MCF 10A (cell line): ENCODE results near the gene RCL1. TPM values are rescaled to one million over a fixed set of nuclear protein-coding genes. Genes with fewer than 3 reads are reported as not detected.

Source experiments
- Bru-seq: library from RNA; stranded (reverse); fragments of 400-500 nt; gene quantifications from one replicate; lab custom pipeline; 2021; lab: Mats Ljungman, UMichigan
- BruChase-seq, 2 experiments: library from RNA; stranded (reverse); fragments of 400-500 nt; gene quantifications; one replicate each; lab custom pipeline; 2021; lab: Mats Ljungman, UMichigan
- BruUV-seq: library from RNA; stranded (reverse); fragments of 400-500 nt; replicated peaks from 2 replicates; lab custom pipeline; 2021; lab: Mats Ljungman, UMichigan
- CTCF ChIA-PET: fragments of 300-600 bp; sonication (Branson Sonifier 250); formaldehyde crosslinking; extraction: SDS; loops from one replicate; lab custom pipeline; 2021; ENCODE audit warnings: antibody characterized with exemption, inconsistent platforms; lab: Yijun Ruan, JAX
- POLR2A ChIA-PET: fragments of 300-600, 350-650 bp; sonication (Branson Sonifier 250); formaldehyde crosslinking; extraction: SDS; loops from one replicate; lab custom pipeline; 2020; ENCODE audit warnings: antibody characterized with exemption, inconsistent platforms; lab: Yijun Ruan, JAX
- DNase-seq: peaks from one replicate; pipeline ENCODE4 v3.0.0-alpha.2; 2018; ENCODE audit not compliant: unreplicated experiment
- H3K27ac Mint-ChIP-seq: one replicate; pipeline ENCODE4 v1.8.0; 2022; ENCODE audit warnings: mild to moderate bottlenecking, low read depth, mixed read lengths; ENCODE audit not compliant: unreplicated experiment
- H3K27me3 Mint-ChIP-seq: one replicate; pipeline ENCODE4 v1.8.0; 2022; ENCODE audit warnings: mixed read lengths; ENCODE audit not compliant: insufficient read depth, unreplicated experiment
- H3K36me3 Mint-ChIP-seq: one replicate; pipeline ENCODE4 v1.8.0; 2022; ENCODE audit warnings: mild to moderate bottlenecking, moderate library complexity, mixed read lengths; ENCODE audit not compliant: insufficient read depth, unreplicated experiment
- H3K4me1 Mint-ChIP-seq: one replicate; pipeline ENCODE4 v1.8.0; 2022; ENCODE audit warnings: mixed read lengths; ENCODE audit not compliant: insufficient read depth, unreplicated experiment
- H3K4me3 Mint-ChIP-seq: one replicate; pipeline ENCODE4 v1.8.0; 2022; ENCODE audit warnings: mild to moderate bottlenecking, moderate library complexity, mixed read lengths; ENCODE audit not compliant: unreplicated experiment
- H3K9me3 Mint-ChIP-seq: one replicate; pipeline ENCODE4 v1.8.0; 2022; ENCODE audit warnings: mixed read lengths; ENCODE audit not compliant: unreplicated experiment
- intact Hi-C: fragments of 100-400 bp; cut with micrococcal nuclease; formaldehyde crosslinking; loops from 2 replicates; pipeline ENCODE4 v1.14.1; 2022
- long read RNA-seq: library from polyadenylated mRNA; stranded (forward); transcript quantifications from one replicate; pipeline ENCODE4 v2.0.0, GENCODE V29; 2022
- total RNA-seq: library from RNA; stranded (reverse); gene quantifications from 2 replicates; pipeline ENCODE4 v1.2.3, GENCODE V29; 2022
- TF ChIP-seq, protein P1 (sequence below): fragments of 200-600 bp; IDR thresholded peaks from one replicate; pipeline ENCODE4 v1.8.0; 2022; ENCODE audit warnings: antibody characterized with exemption, mild to moderate bottlenecking; ENCODE audit not compliant: unreplicated experiment

RCL1 gene, protein sequence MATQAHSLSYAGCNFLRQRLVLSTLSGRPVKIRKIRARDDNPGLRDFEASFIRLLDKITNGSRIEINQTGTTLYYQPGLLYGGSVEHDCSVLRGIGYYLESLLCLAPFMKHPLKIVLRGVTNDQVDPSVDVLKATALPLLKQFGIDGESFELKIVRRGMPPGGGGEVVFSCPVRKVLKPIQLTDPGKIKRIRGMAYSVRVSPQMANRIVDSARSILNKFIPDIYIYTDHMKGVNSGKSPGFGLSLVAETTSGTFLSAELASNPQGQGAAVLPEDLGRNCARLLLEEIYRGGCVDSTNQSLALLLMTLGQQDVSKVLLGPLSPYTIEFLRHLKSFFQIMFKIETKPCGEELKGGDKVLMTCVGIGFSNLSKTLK
- 20.2 and 27.8 TPM in 2 replicates for total RNA-seq
- Bru-seq, nascent RNA, result percentile 80 among the genes with signal in this experiment
- BruChase-seq, experiment 1, labeled RNA remaining after a 6-hour chase, result percentile 60 among the genes with signal in this experiment
- percentile 63 among the genes with signal in this experiment for BruChase-seq, experiment 2, labeled RNA remaining after a 2-hour chase
- long read RNA-seq, transcript RCL1-204 (9 exons, 2,134 nt), result major isoform, 37 of 43 reads
- long read RNA-seq, partial matches to known transcripts, result 1 of 43 reads
- long read RNA-seq, other reads (novel, unspliced or antisense), result 4 of 43 reads

DNA sequence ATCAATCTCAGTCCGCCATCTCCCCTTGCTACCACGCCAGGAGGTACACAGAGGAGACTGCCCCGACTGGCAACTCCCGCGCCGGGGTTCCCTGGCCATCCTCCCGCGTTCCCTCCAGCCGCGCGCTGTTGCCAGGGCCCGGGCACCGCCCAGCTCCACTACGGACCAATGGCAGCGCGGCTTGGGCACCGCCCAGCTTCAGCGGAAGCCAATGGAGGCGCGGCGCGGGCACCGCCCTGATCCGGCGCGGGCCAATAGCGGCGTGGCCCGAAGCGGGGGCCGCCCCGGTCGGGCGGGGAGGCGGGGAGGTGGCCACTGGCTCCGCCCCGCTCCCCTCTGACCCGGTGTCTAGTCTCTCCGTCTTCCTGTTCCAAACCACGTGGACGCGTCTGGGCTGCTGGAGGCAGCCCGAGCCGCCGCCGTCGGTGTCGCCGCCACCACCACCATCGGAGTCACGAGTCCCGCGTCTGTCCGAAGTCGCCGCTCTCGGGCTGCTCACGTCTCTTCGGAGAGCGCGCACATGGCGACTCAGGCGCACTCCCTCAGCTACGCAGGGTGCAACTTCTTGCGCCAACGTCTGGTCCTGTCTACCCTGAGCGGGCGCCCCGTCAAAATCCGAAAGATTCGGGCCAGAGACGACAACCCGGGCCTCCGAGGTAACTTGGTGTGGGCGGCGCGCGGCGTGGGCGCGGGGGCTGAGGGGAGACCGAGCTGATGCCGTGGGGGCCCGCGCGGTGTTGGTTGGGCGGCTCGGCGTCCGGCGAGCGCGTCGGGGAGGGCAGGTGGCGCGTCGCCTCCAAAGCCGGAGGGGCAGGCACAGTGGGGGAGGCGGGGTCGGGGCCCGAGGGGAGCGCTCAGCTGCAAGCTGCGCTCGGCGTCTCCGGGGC, at the start of gene RCL1:
Gene RCL1, plus strand, starts transcription at position 373 of the 887 bp plus-strand sequence. Its CDS starts 148 bp downstream, at position 521.
- Mint-ChIP-seq H3K9me3 (no peaks in the 10 kb centered on the region), H3K27me3 (no peaks in the 10 kb centered on the region), H3K27ac (peak within 1 kb of the TSS; percentile 85), H3K36me3 (no peaks in the 10 kb centered on the region), H3K4me3 (peak within 1 kb of the TSS; percentile 100), H3K4me1 (peaks cover 20% of the 10 kb centered on the region)
- ChIA-PET CTCF (interaction anchor here (0.6 to 11.2 kb wide), 12 partner anchors 12 to 1046 kb away, joined by 3 to 175 read pairs (median 4); partner anchors contain the start of gene CD274), POLR2A (interaction anchor here (0.5 to 3.1 kb wide), 26 partner anchors 9 to 1950 kb away, joined by 3 to 43 read pairs (median 4); partner anchors contain the start of genes AK3, CDC37L1 and JAK2)
- peak; percentile 95 for DNase-seq
- intact Hi-C loops, result loop anchor here (1.0 to 5.0 kb wide), 2 partner anchors 39 to 192 kb away; partner anchors contain the start of gene JAK2
- TF ChIP-seq, protein P1, sequence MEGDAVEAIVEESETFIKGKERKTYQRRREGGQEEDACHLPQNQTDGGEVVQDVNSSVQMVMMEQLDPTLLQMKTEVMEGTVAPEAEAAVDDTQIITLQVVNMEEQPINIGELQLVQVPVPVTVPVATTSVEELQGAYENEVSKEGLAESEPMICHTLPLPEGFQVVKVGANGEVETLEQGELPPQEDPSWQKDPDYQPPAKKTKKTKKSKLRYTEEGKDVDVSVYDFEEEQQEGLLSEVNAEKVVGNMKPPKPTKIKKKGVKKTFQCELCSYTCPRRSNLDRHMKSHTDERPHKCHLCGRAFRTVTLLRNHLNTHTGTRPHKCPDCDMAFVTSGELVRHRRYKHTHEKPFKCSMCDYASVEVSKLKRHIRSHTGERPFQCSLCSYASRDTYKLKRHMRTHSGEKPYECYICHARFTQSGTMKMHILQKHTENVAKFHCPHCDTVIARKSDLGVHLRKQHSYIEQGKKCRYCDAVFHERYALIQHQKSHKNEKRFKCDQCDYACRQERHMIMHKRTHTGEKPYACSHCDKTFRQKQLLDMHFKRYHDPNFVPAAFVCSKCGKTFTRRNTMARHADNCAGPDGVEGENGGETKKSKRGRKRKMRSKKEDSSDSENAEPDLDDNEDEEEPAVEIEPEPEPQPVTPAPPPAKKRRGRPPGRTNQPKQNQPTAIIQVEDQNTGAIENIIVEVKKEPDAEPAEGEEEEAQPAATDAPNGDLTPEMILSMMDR, result no peak
- no TSS peak for BruUV-seq

DNA sequence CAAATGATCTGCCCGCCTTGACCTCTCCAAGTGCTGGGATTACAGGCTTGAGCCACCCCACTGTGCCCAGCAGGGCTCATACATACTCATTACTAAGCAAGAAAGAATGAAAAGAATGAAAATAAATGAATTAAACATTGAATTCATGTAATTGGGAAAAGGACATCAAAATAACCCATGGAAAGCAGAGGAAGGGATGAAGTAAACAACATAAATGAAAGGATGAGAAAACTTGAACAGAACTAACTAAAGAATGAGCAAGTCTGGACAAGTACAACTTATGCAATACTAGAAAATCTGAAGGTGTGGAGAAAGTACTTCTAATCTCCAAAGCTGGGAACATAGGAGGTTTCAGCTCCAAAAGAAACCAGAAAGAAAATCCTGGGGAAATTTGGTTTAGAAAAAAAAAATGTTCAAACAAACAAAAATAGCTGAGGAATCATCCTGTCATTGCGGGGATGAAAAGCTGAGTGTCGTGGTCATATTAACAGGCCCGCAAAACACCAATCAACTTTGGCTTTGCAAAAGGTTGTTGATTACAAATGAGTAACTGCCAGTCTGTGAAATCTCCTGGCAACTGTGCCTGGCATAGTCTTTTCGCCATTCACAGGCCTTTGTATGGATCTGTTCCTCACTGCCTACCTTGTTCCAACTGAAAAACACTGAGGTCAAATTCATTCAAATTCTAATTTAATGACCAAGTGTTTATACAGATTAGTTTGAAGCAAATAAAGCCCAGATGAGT, 49.4 kb upstream of the RCL1 start:
- intact Hi-C loops, result loop anchor here (1.0 to 5.0 kb wide), 2 partner anchors 64 to 141 kb away; partner anchors contain the start of gene CDC37L1
- Mint-ChIP-seq H3K27ac (peak overlapping the region; percentile 97), H3K4me3 (peak overlapping the region; percentile 54), H3K9me3 (peaks cover 6% of the 10 kb centered on the region), H3K27me3 (no peaks in the 10 kb centered on the region), H3K4me1 (peaks cover 29% of the 10 kb centered on the region), H3K36me3 (peaks cover 6% of the 10 kb centered on the region)
- CTCF ChIA-PET, result interaction anchor here (0.6 to 2.1 kb wide), 8 partner anchors 15 to 1475 kb away, joined by 3 to 9 read pairs (median 3); no protein-coding TSS in a partner anchor
- no TSS peak for BruUV-seq
- peak; percentile 81 for DNase-seq
- TF ChIP-seq, protein P1, result no peak
- POLR2A ChIA-PET, result interaction anchor here (0.7 to 4.6 kb wide), 16 partner anchors 10 to 1219 kb away, joined by 3 to 48 read pairs (median 8); partner anchors contain the start of genes CDC37L1, JAK2, PLGRKT and PLPP6

DNA sequence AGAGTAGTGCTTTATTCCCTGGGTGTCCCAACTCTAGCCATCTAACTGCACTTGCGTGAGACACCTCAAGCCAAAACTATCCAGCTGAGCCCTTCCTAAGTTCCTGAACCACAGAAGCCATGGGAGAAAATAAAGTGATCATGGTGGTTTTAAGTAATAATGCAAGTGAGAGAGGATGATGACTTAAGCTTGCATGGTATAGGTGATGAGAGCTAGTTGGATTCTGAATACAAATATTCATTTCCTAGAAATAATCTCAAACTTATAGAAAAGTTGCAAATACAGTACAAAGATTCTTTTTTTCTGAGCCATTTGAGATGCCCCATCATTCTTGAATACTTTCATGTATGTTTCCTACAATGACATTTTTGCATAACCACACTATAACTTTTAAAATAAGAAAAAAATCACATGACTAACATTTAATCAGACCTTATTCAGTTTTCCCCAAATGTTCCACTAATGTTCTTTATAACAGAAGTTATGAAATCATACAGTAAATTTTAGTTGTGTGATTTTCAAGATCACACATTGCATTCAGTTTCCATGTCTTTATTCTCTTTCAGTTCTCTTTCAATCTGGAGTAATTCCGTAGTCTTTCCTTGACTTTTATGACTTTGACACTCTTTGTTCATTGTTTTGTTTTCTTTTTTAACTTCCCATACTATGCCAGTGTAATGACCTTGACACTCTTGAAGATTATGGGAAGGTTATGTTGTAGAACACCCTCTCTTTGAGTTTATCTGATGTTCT, 46.3 kb upstream of the RCL1 start:
- no TSS peak for BruUV-seq
- Mint-ChIP-seq H3K36me3 (peaks cover 6% of the 10 kb centered on the region), H3K27me3 (no peaks in the 10 kb centered on the region), H3K9me3 (peaks cover 6% of the 10 kb centered on the region), H3K27ac (no peak overlapping the region), H3K4me3 (no peak overlapping the region), H3K4me1 (peaks cover 29% of the 10 kb centered on the region)
- DNase-seq, result no peak
- TF ChIP-seq, protein P1, result no peak
- ChIA-PET CTCF (interaction anchor here (0.7 to 7.6 kb wide), 13 partner anchors 9 to 875 kb away, joined by 3 to 70 read pairs (median 5); partner anchors contain the start of gene RCL1), POLR2A (interaction anchor here (2.6 kb wide), 1 partner anchor 9 kb away, joined by 13 read pairs; no protein-coding TSS in a partner anchor)
- intact Hi-C loops, result no loop called here
